Cardiac fibroblast (primary cell): Measurements from ENCODE around the gene CRLF3.
"Not testable (repeated sequence)": the region's sequence is repeated elsewhere in the genome, so short reads cannot be mapped to it uniquely, and the experiment has no call there.

ENCODE experiments used
- DNase-seq, 2 donors: peaks; one replicate each; pipeline versions ENCODE4 v3.0.0 to v3.0.0-alpha.2; 2010; ENCODE audit warnings: low read depth in 2 of 2
- H3K4me3 ChIP-seq, 2 donors: replicated peaks in 1 of 2; 1 replicate in 1 of 2; 2 replicates in 1 of 2; pipeline ENCODE4 v1.5.1; 2011; ENCODE audit warnings: low read depth in 2 of 2, low read length in 2 of 2, mild to moderate bottlenecking in 2 of 2, moderate library complexity in 1 of 2
- CTCF ChIP-seq: IDR thresholded peaks from one replicate; pipeline ENCODE4 v1.5.1; 2011; ENCODE audit warnings: low read depth, mild to moderate bottlenecking, low read length, inconsistent platforms

CRLF3 gene

DNA sequence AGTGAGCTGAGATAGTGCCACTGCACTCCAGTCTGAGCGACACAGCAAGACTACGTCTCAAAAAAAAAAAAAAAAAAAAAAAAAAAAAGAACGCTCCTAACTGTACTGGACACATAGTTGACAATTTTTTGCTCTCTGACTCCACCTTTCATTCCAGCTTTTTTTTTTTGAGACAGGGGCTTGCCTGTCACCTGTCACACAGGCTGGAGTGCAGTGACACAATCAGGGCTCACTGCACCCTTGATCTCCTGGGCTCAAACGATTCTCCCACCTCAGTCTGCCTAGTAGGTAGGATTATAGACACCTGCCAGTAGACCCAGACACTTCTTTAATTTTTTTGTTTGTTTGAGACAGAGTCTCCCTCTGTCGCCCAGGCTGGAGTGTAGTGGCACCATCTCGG is 2.6 kb upstream of the CRLF3 start:
- no peak for DNase-seq
- TF ChIP-seq CTCF = no peak

DNA sequence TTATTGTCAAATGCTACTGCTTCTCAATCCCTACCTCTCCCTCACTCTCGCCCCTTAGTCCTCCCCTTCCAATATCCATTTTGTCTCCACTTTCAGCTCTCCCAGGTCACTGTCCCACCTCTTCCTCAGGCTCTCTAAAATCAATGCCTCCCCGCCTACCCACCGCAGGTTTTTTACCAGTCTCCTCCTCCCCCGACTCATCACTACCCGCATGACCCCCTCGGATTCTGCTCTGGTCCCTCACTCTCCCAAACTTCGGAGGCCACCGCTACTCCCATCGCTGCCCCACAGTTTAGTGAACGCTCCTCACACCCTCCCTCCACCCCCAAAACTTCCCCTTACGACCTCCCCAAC is 513 bp downstream of the CRLF3 start:
- DNase-seq = peak in 1 of 2 donors; percentile 16
- H3K4me3 ChIP-seq = peak overlapping the region; percentile 86 to 95
- no peak for TF ChIP-seq CTCF

More for the DNA sequence above, 2.6 kb upstream of the CRLF3 start:
- H3K4me3 ChIP-seq = no peak overlapping the region

DNA sequence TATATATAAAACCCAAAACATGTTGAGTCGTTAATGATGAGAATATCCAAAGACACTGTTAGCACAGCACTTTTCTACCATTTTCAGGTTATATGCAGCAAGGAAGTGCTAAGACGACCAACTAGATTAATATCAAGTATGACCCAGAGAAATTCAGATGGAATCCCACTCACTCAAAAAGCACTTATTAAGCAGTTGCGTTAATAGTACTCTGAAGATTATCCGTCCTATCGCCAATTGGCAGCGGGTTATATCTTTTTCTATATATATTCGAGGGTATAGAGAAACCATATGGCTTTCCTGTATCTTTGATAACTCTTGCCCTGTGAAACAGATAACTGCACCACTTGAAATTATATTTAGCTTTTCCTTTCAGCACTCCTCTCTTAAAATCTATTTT is 1.1 kb downstream of the CRLF3 start:
- H3K4me3 ChIP-seq = peak overlapping the region; percentile 86 to 95
- TF ChIP-seq CTCF = no peak
- no peak for DNase-seq

DNA sequence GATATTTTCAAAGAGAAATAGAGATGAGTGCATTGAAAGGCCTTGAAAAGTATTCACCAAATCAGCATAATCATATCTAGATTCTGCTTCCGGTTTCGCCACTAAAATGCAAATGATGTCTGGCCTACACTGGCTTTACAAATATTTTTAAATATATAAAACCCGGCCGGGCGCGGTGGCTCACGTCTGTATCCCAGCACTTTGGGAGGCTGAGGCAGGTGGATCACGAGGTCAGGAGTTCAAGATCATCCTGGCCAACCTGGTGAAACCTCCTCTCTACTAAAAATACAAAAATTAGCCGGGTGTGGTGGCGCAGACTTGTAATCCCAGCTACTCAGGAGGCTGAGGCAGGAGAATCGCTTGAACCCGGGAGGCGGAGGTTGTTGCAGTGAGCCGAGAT is 1.6 kb downstream of the CRLF3 start:
- not testable (repeated sequence) for H3K4me3 ChIP-seq, DNase-seq

DNA sequence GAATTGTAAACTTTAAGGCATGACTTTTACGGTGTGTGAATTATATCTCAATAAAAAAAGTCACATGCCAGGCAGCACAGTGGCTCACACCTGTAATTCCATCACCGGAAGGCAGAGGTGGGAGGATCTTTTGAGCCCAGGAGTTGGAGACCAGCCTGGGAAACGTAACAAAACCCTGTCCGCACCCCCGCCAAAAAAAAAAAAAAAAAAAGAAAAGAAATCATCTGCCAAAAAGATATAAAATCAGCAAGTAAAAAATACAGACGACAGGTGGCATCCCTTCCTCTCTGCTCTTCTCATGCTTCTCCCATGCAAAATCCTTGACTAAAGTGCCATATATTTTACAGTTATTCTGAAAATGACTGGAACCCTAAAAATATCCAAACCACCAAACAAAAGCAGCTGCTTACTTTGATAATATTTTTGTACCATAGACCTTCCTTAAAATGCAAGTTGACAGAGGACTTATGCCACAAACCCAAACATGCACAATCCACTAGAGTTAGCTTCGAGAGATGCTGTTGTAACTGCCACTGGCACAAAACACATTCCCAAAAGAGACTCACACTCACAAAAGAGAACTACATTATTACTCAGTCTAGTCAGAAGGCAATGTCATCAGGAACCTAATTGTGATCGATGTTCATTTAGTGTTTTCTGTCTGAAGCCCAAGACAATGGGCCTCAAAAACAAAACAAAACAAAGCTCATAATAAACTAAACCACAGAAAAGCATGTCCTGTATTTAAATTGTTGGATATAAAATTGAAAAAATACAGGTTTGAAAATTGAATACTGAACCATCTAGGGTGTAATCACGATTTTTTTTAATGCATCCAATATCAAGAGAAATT is 2.4 kb downstream of the CRLF3 start:
- no peak for DNase-seq
- no peak overlapping the region for H3K4me3 ChIP-seq

DNA sequence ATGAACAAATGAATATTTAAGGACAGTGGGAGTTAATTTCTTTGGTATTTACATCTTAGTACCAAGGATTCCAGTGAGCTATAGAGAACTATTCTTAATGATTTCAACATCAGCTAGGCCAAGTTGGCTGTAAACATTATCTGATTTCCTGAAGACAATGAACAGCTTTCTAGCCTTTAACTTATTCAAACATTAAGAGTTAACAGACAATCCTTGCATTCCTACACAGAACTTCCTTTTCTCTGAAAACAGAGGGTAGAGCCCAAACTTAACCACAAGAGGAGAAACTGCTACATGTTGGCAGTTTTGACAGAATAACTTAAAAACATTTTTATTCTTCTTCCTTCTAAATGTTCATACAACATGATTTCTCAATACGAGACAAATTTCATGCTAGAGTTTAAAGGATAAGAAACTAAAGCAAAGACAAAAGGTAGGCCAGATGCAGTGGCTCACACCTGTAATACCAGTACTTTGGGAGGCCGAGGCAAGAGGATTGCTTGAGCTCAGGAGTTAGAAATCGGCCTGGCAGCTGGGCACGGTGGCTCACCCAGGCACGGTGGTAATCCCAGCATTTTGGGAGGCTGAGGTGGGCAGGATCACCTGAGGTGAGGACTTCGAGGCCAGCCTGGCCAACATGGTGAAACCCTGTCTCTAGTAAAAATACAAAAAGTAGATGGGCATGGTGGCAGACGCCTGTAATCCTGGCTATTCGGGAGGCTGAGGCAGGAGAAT is 4.4 kb downstream of the CRLF3 start:
- no peak overlapping the region for H3K4me3 ChIP-seq
- peak; percentile 23 to 65 for DNase-seq
- TF ChIP-seq CTCF = no peak

More for the DNA sequence above, 2.4 kb downstream of the CRLF3 start:
- no peak for TF ChIP-seq CTCF

GRCh38 chr17:30816165-30816564 is 8.3 kb downstream of the CRLF3 start:
- no peak for DNase-seq
- H3K4me3 ChIP-seq = no peak overlapping the region
- no peak for TF ChIP-seq CTCF

GRCh38 chr17:30814860-30815259 is 9.6 kb downstream of the CRLF3 start:
- peak; percentile 54 to 61 for DNase-seq
- not testable (repeated sequence) for H3K4me3 ChIP-seq

- not testable (repeated sequence) for DNase-seq, H3K4me3 ChIP-seq
These were observed 10.3 kb downstream of the CRLF3 start for GRCh38 chr17:30814236-30814635.
